ENCODE measurements around the gene CTNNA2.

GRCh38 chr2:80105015-80105640, 592.3 kb downstream of the CTNNA2 start:
- no peak for TF ChIP-seq POLR2A (IDR thresholded peaks at IDR 0.05; ENCODE audit: low read length)
- TF ChIP-seq REST (IDR thresholded peaks at IDR 0.05), result no peak
- no peak for TF ChIP-seq ZFP36 (IDR thresholded peaks at IDR 0.05; ENCODE audit: borderline replicate concordance, partially characterized antibody)

Measured in A549 (cell line).